Mammary epithelial cell (primary cell): ENCODE results near the gene NOL8.

Experiments used
- CTCF ChIP-seq, 2 donors: IDR thresholded peaks in 1 of 2; conservative IDR thresholded peaks in 1 of 2; 2 replicates each; pipeline ENCODE4 v1.5.1; 2011 to 2012; ENCODE audit warnings: inconsistent platforms in 2 of 2, low read length in 2 of 2, mild to moderate bottlenecking in 2 of 2, control low read depth in 1 of 2, low read depth in 1 of 2; ENCODE audit not compliant: insufficient read depth in 1 of 2; ENCODE audit errors: extremely low read depth in 1 of 2
- EZH2 ChIP-seq: IDR thresholded peaks from 2 replicates; pipeline ENCODE4 v1.6.1; 2012; ENCODE audit warnings: low read length, inconsistent platforms, borderline replicate concordance

- no peak for TF ChIP-seq CTCF (conservative IDR thresholded peaks at IDR 0.05 in 1 of 2, IDR thresholded peaks at IDR 0.05 in 1 of 2; ENCODE audit: extremely low read depth in 1 of 2, insufficient read depth in 1 of 2, low read depth in 1 of 2, low read length in 2 of 2)
- no peak for TF ChIP-seq EZH2
These were observed 12.1 kb downstream of the NOL8 start for GRCh38 chr9:92312887-92313623.
